ENCODE results near the gene CDS1. TPM values are rescaled to one million over a fixed set of nuclear protein-coding genes. Genes with fewer than 3 reads are reported as not detected.

CDS1 gene
- total RNA-seq, 1 experiment from 2014 or later = 1.7 TPM

DNA sequence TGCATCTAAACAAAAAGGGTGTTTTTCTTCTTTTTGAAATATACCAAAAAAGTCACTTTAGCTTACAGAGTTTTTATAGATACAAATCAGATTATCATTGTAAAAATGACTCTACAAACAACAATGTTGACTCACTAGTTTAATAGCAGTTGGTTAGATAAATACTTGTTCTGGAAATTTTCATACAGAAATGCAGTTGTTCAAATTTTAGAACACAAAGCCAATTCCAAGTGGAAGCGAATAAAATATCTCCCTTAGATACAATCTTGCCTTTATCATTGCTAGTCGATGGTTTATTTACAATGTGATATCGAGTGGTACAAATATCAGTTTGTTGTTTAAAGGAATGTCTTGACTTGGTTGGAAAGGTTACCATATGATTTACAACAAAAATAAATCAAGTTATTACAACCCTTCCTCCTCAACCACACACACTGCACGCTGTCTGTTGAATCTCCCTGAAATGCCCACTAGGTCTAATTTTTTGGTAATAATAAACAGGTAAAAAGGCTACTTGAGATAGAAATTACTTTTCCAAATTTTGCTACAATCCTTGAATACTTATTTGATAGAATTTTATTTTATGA, 114.8 kb downstream of the CDS1 start:
- BruUV-seq (replicated peaks) = no TSS peak
- no peak overlapping the region for H3K4me3 ChIP-seq (ENCODE audit: low read depth, low read length, poor library complexity, severe bottlenecking)
- POLR2A ChIA-PET (ENCODE audit: low non-redundant PET) = no interaction called here
- no peaks in the 10 kb centered on the region for H3K27me3 ChIP-seq (replicated peaks; ENCODE audit: insufficient read depth, low read depth, low read length, poor library complexity)
- intact Hi-C loops (cut with micrococcal nuclease; ENCODE audit: unreplicated experiment) = no loop called here
- TF ChIP-seq EZH2 (IDR thresholded peaks at IDR 0.05; ENCODE audit: borderline replicate concordance, low read depth, low read length, poor library complexity, severe bottlenecking) = no peak
- TF ChIP-seq, protein P1, sequence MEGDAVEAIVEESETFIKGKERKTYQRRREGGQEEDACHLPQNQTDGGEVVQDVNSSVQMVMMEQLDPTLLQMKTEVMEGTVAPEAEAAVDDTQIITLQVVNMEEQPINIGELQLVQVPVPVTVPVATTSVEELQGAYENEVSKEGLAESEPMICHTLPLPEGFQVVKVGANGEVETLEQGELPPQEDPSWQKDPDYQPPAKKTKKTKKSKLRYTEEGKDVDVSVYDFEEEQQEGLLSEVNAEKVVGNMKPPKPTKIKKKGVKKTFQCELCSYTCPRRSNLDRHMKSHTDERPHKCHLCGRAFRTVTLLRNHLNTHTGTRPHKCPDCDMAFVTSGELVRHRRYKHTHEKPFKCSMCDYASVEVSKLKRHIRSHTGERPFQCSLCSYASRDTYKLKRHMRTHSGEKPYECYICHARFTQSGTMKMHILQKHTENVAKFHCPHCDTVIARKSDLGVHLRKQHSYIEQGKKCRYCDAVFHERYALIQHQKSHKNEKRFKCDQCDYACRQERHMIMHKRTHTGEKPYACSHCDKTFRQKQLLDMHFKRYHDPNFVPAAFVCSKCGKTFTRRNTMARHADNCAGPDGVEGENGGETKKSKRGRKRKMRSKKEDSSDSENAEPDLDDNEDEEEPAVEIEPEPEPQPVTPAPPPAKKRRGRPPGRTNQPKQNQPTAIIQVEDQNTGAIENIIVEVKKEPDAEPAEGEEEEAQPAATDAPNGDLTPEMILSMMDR (conservative IDR thresholded peaks at IDR 0.05; ENCODE audit: low read depth, low read length) = no peak
- H3K4me1 ChIP-seq (ENCODE audit: insufficient read depth, low read length, poor library complexity, severe bottlenecking) = no peaks in the 10 kb centered on the region
- no peaks in the 10 kb centered on the region for H3K9me3 ChIP-seq (ENCODE audit: low read depth, low read length, poor library complexity, severe bottlenecking)
- CTCF ChIA-PET = no interaction called here
- no peak overlapping the region for H3K27ac ChIP-seq (ENCODE audit: low read depth, low read length, poor library complexity, severe bottlenecking)
- peaks cover 23% of the 10 kb centered on the region for H3K36me3 ChIP-seq (ENCODE audit: insufficient read depth, low read length, poor library complexity, severe bottlenecking)
- no peak for DNase-seq (ENCODE audit: low spot score)

DNA sequence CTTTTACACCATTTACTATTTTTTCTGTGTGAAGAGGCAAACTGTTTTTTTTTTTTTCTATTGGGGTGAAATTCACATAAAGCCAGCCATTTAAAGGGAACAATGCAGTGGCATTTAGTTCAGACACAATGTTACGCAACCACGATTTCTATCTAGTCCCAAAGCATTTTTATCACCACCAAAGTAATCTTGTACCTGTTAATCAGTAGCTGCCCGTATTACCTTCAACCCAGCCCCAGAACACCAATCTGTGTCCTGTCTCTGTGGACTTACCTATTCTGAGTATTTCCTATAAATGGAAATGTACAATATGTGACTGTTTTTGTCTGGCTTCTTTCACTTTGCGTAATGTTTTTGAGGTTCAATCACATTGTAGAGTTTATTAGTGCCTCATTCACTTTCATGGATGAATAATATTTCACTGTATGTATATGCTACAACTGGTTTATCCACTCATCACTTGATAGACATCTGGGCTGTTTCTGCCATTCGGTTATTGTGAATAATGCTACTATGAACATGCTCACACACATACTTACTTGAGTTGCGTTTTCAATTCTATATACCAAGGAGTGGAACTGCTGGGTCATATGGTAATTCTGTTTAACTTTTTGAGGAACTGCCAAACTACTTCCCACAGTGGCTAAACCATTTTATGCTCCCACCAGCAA, 116.2 kb downstream of the CDS1 start:
- Histone ChIP-seq H3K9me3 (ENCODE audit: low read depth, low read length, poor library complexity, severe bottlenecking) (no peaks in the 10 kb centered on the region), H3K36me3 (ENCODE audit: insufficient read depth, low read length, poor library complexity, severe bottlenecking) (peaks cover 20% of the 10 kb centered on the region), H3K4me3 (ENCODE audit: low read depth, low read length, poor library complexity, severe bottlenecking) (no peak overlapping the region), H3K27ac (ENCODE audit: low read depth, low read length, poor library complexity, severe bottlenecking) (no peak overlapping the region), H3K4me1 (ENCODE audit: insufficient read depth, low read length, poor library complexity, severe bottlenecking) (no peaks in the 10 kb centered on the region), H3K27me3 (replicated peaks; ENCODE audit: insufficient read depth, low read depth, low read length, poor library complexity) (no peaks in the 10 kb centered on the region)
- intact Hi-C loops (cut with micrococcal nuclease; ENCODE audit: unreplicated experiment) = no loop called here
- ChIA-PET CTCF (no interaction called here), POLR2A (ENCODE audit: low non-redundant PET) (interaction anchor here (0.7 kb wide), 1 partner anchor 322 kb away, joined by 12 read pairs; no protein-coding TSS in a partner anchor)
- DNase-seq (ENCODE audit: low spot score) = no peak
- TF ChIP-seq, protein P1 (conservative IDR thresholded peaks at IDR 0.05; ENCODE audit: low read depth, low read length) = no peak
- TF ChIP-seq EZH2 (IDR thresholded peaks at IDR 0.05; ENCODE audit: borderline replicate concordance, low read depth, low read length, poor library complexity, severe bottlenecking) = no peak
- BruUV-seq (replicated peaks) = no TSS peak

Other genes starting within 250 kb of the CDS1 start
- gene NKX6-1, start 83.8 kb upstream of the CDS1 start, total RNA-seq (2021) = 8.8 and 9.0 TPM in 2 replicates